H1 (cell line): ENCODE results near the gene TK2. TPM values are rescaled to one million over a fixed set of nuclear protein-coding genes. Genes with fewer than 3 reads are reported as not detected.
A peak's percentile ranks its signal among the peaks of the same experiment; 100 is the strongest.

ENCODE experiments used
- CTCF ChIA-PET: fragments of 300-600 bp; sonication (Branson Sonifier 250); formaldehyde crosslinking; loops from one replicate; lab custom pipeline; 2021; ENCODE audit not compliant: partially characterized antibody; lab: Charles Lee
- POLR2A ChIA-PET: fragments of 300-600 bp; sonication (Branson Sonifier 250); formaldehyde crosslinking; loops from one replicate; lab custom pipeline; 2021; ENCODE audit warnings: inconsistent platforms; ENCODE audit not compliant: partially characterized antibody; lab: Charles Lee
- DNase-seq, 2 experiments: peaks; one replicate each; pipeline versions ENCODE4 v3.0.0 to v3.0.0-alpha.2; 2010 to 2022; ENCODE audit warnings: low spot score in 2 of 2, low read depth in 1 of 2, mixed read lengths in 1 of 2
- FAIRE-seq: peaks from 2 replicates; lab custom pipeline; 2011; peaks lifted over from hg19 to GRCh38; lab: Jason Lieb, UNC
- H2AFZ ChIP-seq: 2 replicates; pipeline ENCODE4 v1.8.1; 2012; ENCODE audit warnings: low read length, inconsistent platforms
- H2AK5ac ChIP-seq: 2 replicates; pipeline ENCODE4 v1.6.1; 2013; ENCODE audit warnings: low read depth, low read length
- H2BK120ac ChIP-seq: replicated peaks from 2 replicates; pipeline ENCODE3; 2013; ENCODE audit warnings: low read depth, low read length, inconsistent platforms
- H2BK12ac ChIP-seq: 2 replicates; pipeline ENCODE4 v1.6.1; 2013; ENCODE audit warnings: low read depth, low read length
- H2BK15ac ChIP-seq: 2 replicates; pipeline ENCODE4 v1.6.1; 2013; ENCODE audit warnings: low read length
- H2BK20ac ChIP-seq: 2 replicates; pipeline ENCODE4 v1.6.1; 2013; ENCODE audit warnings: low read length
- H2BK5ac ChIP-seq: 2 replicates; pipeline ENCODE4 v1.6.1; 2013; ENCODE audit warnings: low read depth, low read length
- H3K14ac ChIP-seq: 2 replicates; pipeline ENCODE4 v1.6.1; 2013; ENCODE audit warnings: inconsistent platforms; ENCODE audit not compliant: insufficient read length
- H3K18ac ChIP-seq: 2 replicates; pipeline ENCODE4 v1.6.1; 2013; ENCODE audit warnings: low read length; ENCODE audit errors: extremely low read depth
- H3K23ac ChIP-seq: 2 replicates; pipeline ENCODE4 v1.6.1; 2013; ENCODE audit warnings: inconsistent platforms; ENCODE audit not compliant: insufficient read length
- H3K23me2 ChIP-seq: 2 replicates; pipeline ENCODE4 v1.6.1; 2013; ENCODE audit warnings: low read depth, low read length
- H3K27ac ChIP-seq: 2 replicates; pipeline ENCODE4 v1.6.1; 2011; ENCODE audit warnings: low read depth, low read length, inconsistent platforms
- H3K27me3 ChIP-seq, 4 experiments: replicated peaks in 1 of 4; 1 replicate in 1 of 4; 2 replicates in 3 of 4; pipeline versions ENCODE4 v1.6.1 to v1.8.1; 2011 to 2013; ENCODE audit warnings: low read length in 3 of 4, mild to moderate bottlenecking in 3 of 4, inconsistent platforms in 2 of 4, mixed read lengths in 2 of 4, moderate library complexity in 1 of 4; ENCODE audit not compliant: control insufficient read depth in 3 of 4, insufficient read depth in 3 of 4; ENCODE audit errors: extremely low read depth in 1 of 4
- H3K36me3 ChIP-seq, 4 experiments: 2 replicates each; pipeline versions ENCODE4 v1.6.1 to v1.8.1; 2011 to 2013; ENCODE audit warnings: mild to moderate bottlenecking in 4 of 4, low read length in 3 of 4, moderate library complexity in 2 of 4, control low read depth in 1 of 4, inconsistent platforms in 1 of 4; ENCODE audit not compliant: insufficient read depth in 4 of 4, control insufficient read depth in 2 of 4
- H3K4ac ChIP-seq: replicated peaks from 2 replicates; pipeline ENCODE3; 2013; ENCODE audit warnings: low read length, low read depth, mixed read lengths, inconsistent platforms; ENCODE audit not compliant: insufficient read length
- H3K4me1 ChIP-seq, 4 experiments: replicated peaks in 1 of 4; 1 replicate in 1 of 4; 2 replicates in 3 of 4; pipeline versions ENCODE4 v1.6.1 to v1.8.1; 2011 to 2013; ENCODE audit warnings: low read length in 3 of 4, inconsistent platforms in 2 of 4, mixed read lengths in 1 of 4; ENCODE audit not compliant: insufficient read depth in 4 of 4, control insufficient read depth in 3 of 4
- H3K4me2 ChIP-seq, 2 experiments: 2 replicates each; pipeline versions ENCODE4 v1.6.1 to v1.8.1; 2011 to 2013; ENCODE audit warnings: low read depth in 2 of 2, low read length in 2 of 2, control low read depth in 1 of 2, inconsistent platforms in 1 of 2, mild to moderate bottlenecking in 1 of 2; ENCODE audit not compliant: insufficient read depth in 1 of 2
- H3K4me3 ChIP-seq, 4 experiments: fragments of 200-600, 300-600 bp in 1 of 4; sonication (generic), shearing (Covaris generic), sonication (Bioruptor Twin) in 1 of 4; 2 replicates each; pipeline versions ENCODE4 v1.5.1 to v1.8.1; 2011 to 2016; ENCODE audit warnings: low read length in 4 of 4, low read depth in 3 of 4, control low read depth in 2 of 4, inconsistent platforms in 2 of 4, mild to moderate bottlenecking in 2 of 4, mixed read lengths in 1 of 4, moderate library complexity in 1 of 4; ENCODE audit not compliant: insufficient read depth in 2 of 4; ENCODE audit errors: extremely low read depth in 1 of 4
- H3K56ac ChIP-seq: replicated peaks from 2 replicates; pipeline ENCODE3; 2013; ENCODE audit warnings: low read depth, mild to moderate bottlenecking, mixed read lengths, low read length, inconsistent platforms; ENCODE audit not compliant: insufficient read length
- H3K79me1 ChIP-seq: 2 replicates; pipeline ENCODE4 v1.6.1; 2013; ENCODE audit warnings: low read depth, low read length, control low read depth
- H3K79me2 ChIP-seq, 2 experiments: 2 replicates each; pipeline versions ENCODE4 v1.6.1 to v1.8.1; 2012 to 2013; ENCODE audit warnings: low read length in 2 of 2, mild to moderate bottlenecking in 2 of 2, inconsistent platforms in 1 of 2; ENCODE audit not compliant: insufficient read depth in 2 of 2, control insufficient read depth in 1 of 2
- H3K9ac ChIP-seq, 4 experiments: replicated peaks in 1 of 4; 1 replicate in 1 of 4; 2 replicates in 3 of 4; pipeline versions ENCODE4 v1.6.1 to v1.8.1; 2011 to 2013; ENCODE audit warnings: low read depth in 3 of 4, low read length in 3 of 4, control low read depth in 2 of 4, mild to moderate bottlenecking in 2 of 4, moderate library complexity in 2 of 4, inconsistent platforms in 1 of 4; ENCODE audit errors: extremely low read depth in 1 of 4
- H3K9me3 ChIP-seq, 2 experiments: 2 replicates each; pipeline versions ENCODE4 v1.6.1 to v1.8.1; 2012 to 2013; ENCODE audit warnings: mild to moderate bottlenecking in 2 of 2, moderate library complexity in 2 of 2, control low read depth in 1 of 2, inconsistent platforms in 1 of 2, low read depth in 1 of 2, low read length in 1 of 2, mixed read lengths in 1 of 2; ENCODE audit not compliant: insufficient read depth in 2 of 2
- H4K20me1 ChIP-seq, 2 experiments: replicated peaks in 1 of 2; 2 replicates each; pipeline versions ENCODE3 to v1.8.1; 2011 to 2013; ENCODE audit warnings: inconsistent platforms in 2 of 2, low read length in 2 of 2, mild to moderate bottlenecking in 1 of 2; ENCODE audit not compliant: insufficient read depth in 2 of 2, control insufficient read depth in 1 of 2
- H4K5ac ChIP-seq: 2 replicates; pipeline ENCODE4 v1.6.1; 2013; ENCODE audit warnings: low read length, low read depth, mixed read lengths, inconsistent platforms; ENCODE audit not compliant: insufficient read length
- H4K8ac ChIP-seq: 2 replicates; pipeline ENCODE4 v1.8.0; 2013; ENCODE audit warnings: mild to moderate bottlenecking, moderate library complexity, low read length, inconsistent platforms; ENCODE audit not compliant: insufficient read depth; ENCODE audit errors: extremely low read depth
- H4K91ac ChIP-seq: replicated peaks from 2 replicates; pipeline ENCODE3; 2013; ENCODE audit warnings: low read length, mixed read lengths, inconsistent platforms; ENCODE audit not compliant: insufficient read length
- ATF3 ChIP-seq: IDR thresholded peaks from 2 replicates; pipeline ENCODE4 v1.6.1; 2011; ENCODE audit warnings: low read depth, mild to moderate bottlenecking, low read length; ENCODE audit not compliant: insufficient read depth
- CREB1 ChIP-seq: IDR thresholded peaks from 2 replicates; pipeline ENCODE4 v1.6.1; 2012; ENCODE audit warnings: inconsistent platforms
- E2F6 ChIP-seq: IDR thresholded peaks from 2 replicates; pipeline ENCODE4 v1.6.1; 2012; ENCODE audit warnings: inconsistent platforms
- EP300 ChIP-seq, 2 experiments: IDR thresholded peaks; 1 replicate in 1 of 2; 2 replicates in 1 of 2; pipeline ENCODE4 v1.6.1; 2011 to 2012; ENCODE audit warnings: low read depth in 2 of 2, low read length in 2 of 2, mild to moderate bottlenecking in 2 of 2, borderline replicate concordance in 1 of 2, inconsistent platforms in 1 of 2, moderate library complexity in 1 of 2
- HDAC6 ChIP-seq: IDR thresholded peaks from one replicate; pipeline ENCODE4 v1.7.1; 2012; ENCODE audit warnings: low read depth, mild to moderate bottlenecking, inconsistent platforms, low read length, moderate library complexity
- KDM4A ChIP-seq: IDR thresholded peaks from one replicate; pipeline ENCODE4 v1.7.1; 2012; ENCODE audit warnings: low read depth, mild to moderate bottlenecking, moderate library complexity, low read length, inconsistent platforms; ENCODE audit not compliant: severe bottlenecking
- MAFK ChIP-seq: IDR thresholded peaks from 2 replicates; pipeline ENCODE4 v1.6.1; 2012; ENCODE audit warnings: low read depth, mild to moderate bottlenecking, improper control_type of control experiment, low read length
- NRF1 ChIP-seq: IDR thresholded peaks from 2 replicates; pipeline ENCODE4 v1.6.1; 2011; ENCODE audit warnings: mild to moderate bottlenecking, low read depth, low read length, improper control_type of control experiment
- RNF2 ChIP-seq: fragments of 200-900, 300-1000 bp; sonication (generic); IDR thresholded peaks from 2 replicates; pipeline ENCODE4 v1.7.1; 2016; ENCODE audit warnings: borderline replicate concordance, low read depth, mild to moderate bottlenecking, antibody characterized with exemption, low read length; ENCODE audit not compliant: poor library complexity, severe bottlenecking; ENCODE audit errors: missing control alignments
- RXRA ChIP-seq: IDR thresholded peaks from 2 replicates; pipeline ENCODE4 v1.6.1; 2011; ENCODE audit warnings: low read depth, mild to moderate bottlenecking, low read length, moderate library complexity; ENCODE audit not compliant: insufficient read depth
- SP2 ChIP-seq: IDR thresholded peaks from 2 replicates; pipeline ENCODE4 v1.6.1; 2012; ENCODE audit warnings: mild to moderate bottlenecking, low read length, inconsistent platforms
- YY1 ChIP-seq: IDR thresholded peaks from 2 replicates; pipeline ENCODE4 v1.6.1; 2011; ENCODE audit warnings: low read depth, mild to moderate bottlenecking, low read length
- WGBS, 2 experiments: shearing (Covaris generic) in 1 of 2; methylation state at CpG; one replicate each; pipeline versions ENCODE4 v1.1.6 to v1.1.7; 2013 to 2015; ENCODE audit warnings: low lambda C conversion rate in 2 of 2, mixed read lengths in 2 of 2, inconsistent platforms in 1 of 2, low coverage in 1 of 2, missing lambda C conversion rate in 1 of 2; ENCODE audit not compliant: insufficient replicate concordance in 2 of 2, insufficient coverage in 1 of 2, insufficient read length in 1 of 2; ENCODE audit errors: extremely low coverage in 1 of 2, missing lambda C conversion rate in 1 of 2; 5-methylcytosine and 5-hydroxymethylcytosine counted together
- polyA plus RNA-seq, 7 experiments: library from polyadenylated mRNA; depleted of rRNA in 3 of 7; stranded (reverse) in 5 of 7; unstranded in 2 of 7; fragments of >200 nt in 5 of 7; fragments of 200-250 nt in 2 of 7; gene quantifications; 1 replicate in 5 of 7; 2 replicates in 1 of 7; 4 replicates in 1 of 7; pipeline versions ENCODE4 v1.2.1 to v1.2.3, GENCODE V29; 2011 to 2013; ENCODE audit warnings: missing spikeins in 2 of 7, mixed read lengths in 2 of 7
- total RNA-seq: library from RNA; stranded (reverse); fragmentation: NEBNext Ultra II Directional; extraction: Animal tissue kit (Norgen Biotek cat#: 25700); gene quantifications from 2 replicates; pipeline ENCODE4 v1.2.1, GENCODE V29; 2021

Gene TK2
- total and polyA plus RNA-seq, 2 of the 8 experiments (the other 6 are each of a cell fraction or from before 2014, with no cell fraction given) = 2.7 to 3.6 TPM

GRCh38 chr16:66553223-66553622 lies 3.3 kb upstream of the TK2 start:
- H3K36me3 ChIP-seq = no peaks in the 10 kb centered on the region
- H2BK20ac ChIP-seq = no peak overlapping the region
- DNase-seq (no peak), FAIRE-seq (no peak)
- H3K79me2 ChIP-seq = no peaks in the 10 kb centered on the region
- POLR2A ChIA-PET = no interaction called here
- no peaks in the 10 kb centered on the region; the same call in 1 of the 2 replicates for H3K79me1 ChIP-seq
- H3K9ac ChIP-seq = no peak overlapping the region
- H3K23ac ChIP-seq = no peak overlapping the region
- no peak overlapping the region for H3K27ac ChIP-seq
- peaks cover 15% of the 10 kb centered on the region for H3K23me2 ChIP-seq
- CTCF ChIA-PET = interaction anchor here (1.1 to 4.2 kb wide), 3 partner anchors 11 to 76 kb away, joined by 3 to 22 read pairs (median 7); partner anchors contain the start of gene CMTM1
- H2BK15ac ChIP-seq = no peak overlapping the region
- H3K56ac ChIP-seq = no peak overlapping the region
- H3K4me3 ChIP-seq = peak overlapping the region in 1 of 4 experiments; percentile 59; a peak in 2 of 8 replicates
- no peak overlapping the region for H2BK120ac ChIP-seq
- 88% methylated on average over 8 of the region's 8 CpGs; no CpG with 5 or more reads in 1 of the 2 experiments for WGBS, 2 experiments
- peaks cover 0 to 12% (median 9%) of the 10 kb centered on the region in 4 experiments; a peak in 5 of 7 replicates for H3K4me1 ChIP-seq
- peak overlapping the region in 1 of 2 experiments; percentile 71; a peak in 2 of 4 replicates for H3K4me2 ChIP-seq
- no peak overlapping the region for H2AK5ac ChIP-seq
- H3K4ac ChIP-seq = no peak overlapping the region
- H2BK5ac ChIP-seq = no peak overlapping the region
- H2AFZ ChIP-seq = no peak overlapping the region
- H3K18ac ChIP-seq = no peak overlapping the region
- no peak overlapping the region for H4K91ac ChIP-seq
- peaks cover 0 to 21% (median 12%) of the 10 kb centered on the region in 4 experiments; a peak in 6 of 7 replicates for H3K27me3 ChIP-seq
- no peak overlapping the region for H4K8ac ChIP-seq
- no peaks in the 10 kb centered on the region for H4K20me1 ChIP-seq
- H3K14ac ChIP-seq = no peak overlapping the region
- no peak overlapping the region for H2BK12ac ChIP-seq
- H3K9me3 ChIP-seq = peaks cover 0 to 4% of the 10 kb centered on the region in 2 experiments; a peak in 1 of 4 replicates
- H4K5ac ChIP-seq = no peak overlapping the region
- TF ChIP-seq KDM4A (no peak), SP2 (no peak), ATF3 (no peak), E2F6 (no peak), YY1 (no peak), HDAC6 (no peak), RNF2 (no peak), MAFK (no peak), NRF1 (no peak), RXRA (no peak), CREB1 (no peak), EP300 (IDR thresholded peaks at IDR 0.05; ENCODE audit: borderline replicate concordance in 1 of 2, low read depth in 2 of 2, low read length in 2 of 2) (no peak)
